Measurements from ENCODE around the gene SLC25A51.
A peak's percentile ranks its signal among the peaks of the same experiment; 100 is the strongest.
"Not testable (repeated sequence)": the region's sequence is repeated elsewhere in the genome, so short reads cannot be mapped to it uniquely, and the experiment has no call there.

Gene SLC25A51

DNA sequence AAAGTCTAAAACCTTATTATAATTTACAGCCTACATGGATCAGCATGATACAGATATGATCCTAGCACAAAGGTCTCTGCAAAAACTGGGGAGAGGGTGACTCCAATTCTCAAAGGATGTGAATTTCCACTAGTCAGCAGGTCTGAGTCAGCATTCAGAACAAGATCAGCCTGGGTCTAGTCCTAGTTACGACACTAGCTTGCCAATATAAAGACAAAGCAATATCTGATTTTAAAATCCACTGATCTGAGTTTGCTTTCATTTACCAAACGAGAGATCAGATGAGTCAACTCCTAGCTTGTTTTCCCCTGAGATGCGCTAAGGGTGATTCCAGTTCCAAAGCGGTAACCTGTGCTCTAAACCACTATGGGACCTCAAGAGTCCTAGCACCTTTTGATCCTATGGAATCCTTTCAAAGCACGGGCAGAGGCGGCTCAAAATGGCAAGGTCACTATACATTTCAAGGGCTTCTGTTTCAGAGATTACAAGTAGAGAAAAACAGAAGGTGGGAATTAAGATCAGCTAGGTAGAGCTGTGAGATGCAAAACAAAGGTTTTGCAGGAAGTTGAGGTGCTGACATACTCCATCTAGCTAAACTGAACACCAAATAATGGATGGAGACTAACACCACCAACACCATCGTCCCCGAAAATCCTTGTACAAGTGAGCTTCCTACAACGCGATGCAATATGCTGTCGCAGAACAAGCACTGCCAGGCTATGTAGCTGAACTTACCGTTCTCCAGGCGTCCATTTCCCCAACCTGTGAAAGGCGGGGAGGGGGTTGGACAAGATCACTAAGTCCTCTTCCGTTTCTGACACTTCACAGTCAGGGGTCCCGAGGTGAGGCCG is 906 bp downstream of the SLC25A51 start:
- DNase-seq, result no peak

DNA sequence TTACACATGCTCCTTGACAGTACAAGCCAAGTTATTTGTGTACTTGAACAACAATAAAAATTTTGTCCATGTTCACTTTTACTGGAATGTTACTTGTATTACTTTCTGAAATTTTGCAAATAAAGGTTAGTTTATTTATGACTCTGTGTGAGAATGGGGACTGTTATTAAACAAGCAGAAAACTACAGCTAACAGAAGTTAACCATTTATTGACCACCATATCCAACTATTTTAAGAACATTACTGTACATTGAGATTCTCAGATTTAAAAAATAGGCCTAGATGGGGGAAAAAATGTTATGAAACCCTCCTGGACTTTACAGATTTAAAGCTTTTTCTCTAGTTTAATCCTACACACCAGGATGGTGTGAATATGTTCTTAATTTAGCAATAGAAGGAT is 1.8 kb downstream of the SLC25A51 start:
- DNase-seq, result no peak

DNA sequence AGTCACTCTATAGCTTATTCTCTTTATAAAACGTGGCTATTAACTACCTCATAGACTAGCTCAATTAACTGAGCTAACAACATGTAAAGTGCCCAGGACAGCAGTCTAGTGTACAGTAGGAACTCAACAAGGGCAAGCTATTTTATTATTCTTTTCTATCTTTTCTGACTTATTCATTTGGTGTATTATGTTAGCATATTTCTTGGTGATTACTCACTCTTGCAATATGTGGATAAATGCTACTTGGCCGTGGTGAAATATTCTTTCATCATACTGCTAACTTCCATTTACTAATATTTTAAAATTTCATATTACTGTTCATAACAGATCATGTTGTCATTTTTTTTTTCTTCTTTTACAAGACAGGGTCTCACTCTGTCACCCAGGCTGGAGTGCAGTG is 4.9 kb downstream of the SLC25A51 start:
- no peak for DNase-seq

DNA sequence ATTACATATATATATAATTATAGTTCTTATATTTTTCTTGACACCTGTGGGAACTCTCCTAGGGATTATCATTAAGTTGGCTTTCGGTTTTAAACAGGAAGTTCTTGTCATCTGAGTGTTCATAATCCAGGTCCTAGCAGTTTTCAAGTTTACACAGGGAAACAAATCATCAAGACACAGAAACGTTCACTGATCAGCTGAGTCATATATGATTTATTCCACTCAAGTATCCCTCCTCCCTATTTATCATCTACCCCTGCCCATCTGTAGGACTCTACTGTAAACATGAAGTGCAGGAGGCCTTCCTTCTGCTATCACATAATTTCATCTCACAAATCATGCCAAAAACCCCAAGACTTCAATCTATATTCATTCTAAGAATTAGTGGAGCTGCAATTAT is 6.3 kb downstream of the SLC25A51 start:
- no peak for DNase-seq

DNA sequence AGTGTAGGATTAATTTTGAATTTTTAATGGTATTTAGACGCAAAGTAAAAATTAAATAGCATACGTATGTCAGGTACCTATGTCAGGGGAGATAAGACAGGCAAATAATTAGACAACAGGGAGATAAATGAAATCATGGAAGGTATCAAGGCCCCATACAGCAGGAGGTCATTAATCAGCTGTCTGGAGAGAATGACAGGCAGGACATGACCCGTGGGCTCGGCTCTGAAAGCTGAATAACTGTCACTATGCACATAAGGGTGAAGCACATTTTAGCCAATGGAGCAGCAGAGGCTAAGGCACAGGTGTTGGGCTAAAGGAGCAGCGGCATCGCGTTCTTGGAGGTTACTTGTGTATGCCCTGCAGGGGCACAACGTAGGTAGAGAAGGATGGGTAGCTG is 11.9 kb downstream of the SLC25A51 start:
- no peak for DNase-seq

DNA sequence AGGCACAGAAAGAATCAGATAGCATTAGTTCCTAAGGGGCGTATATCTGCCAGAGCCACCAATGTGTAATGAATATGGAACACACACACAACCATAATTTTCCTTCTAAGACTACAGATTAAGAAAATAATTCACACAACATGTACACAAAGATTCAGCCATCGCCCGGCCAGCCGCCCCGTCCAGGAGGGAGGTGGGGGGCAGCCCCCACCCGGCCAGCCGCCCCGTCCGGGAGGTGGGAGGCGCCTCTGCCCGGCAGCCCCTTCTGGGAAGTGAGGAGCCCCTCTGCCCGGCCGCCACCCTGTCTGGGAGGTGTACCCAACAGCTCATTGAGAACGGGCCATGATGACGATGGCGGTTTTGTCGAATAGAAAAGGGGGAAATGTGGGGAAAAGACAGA is 12.9 kb downstream of the SLC25A51 start:
- not testable (repeated sequence) for DNase-seq

DNA sequence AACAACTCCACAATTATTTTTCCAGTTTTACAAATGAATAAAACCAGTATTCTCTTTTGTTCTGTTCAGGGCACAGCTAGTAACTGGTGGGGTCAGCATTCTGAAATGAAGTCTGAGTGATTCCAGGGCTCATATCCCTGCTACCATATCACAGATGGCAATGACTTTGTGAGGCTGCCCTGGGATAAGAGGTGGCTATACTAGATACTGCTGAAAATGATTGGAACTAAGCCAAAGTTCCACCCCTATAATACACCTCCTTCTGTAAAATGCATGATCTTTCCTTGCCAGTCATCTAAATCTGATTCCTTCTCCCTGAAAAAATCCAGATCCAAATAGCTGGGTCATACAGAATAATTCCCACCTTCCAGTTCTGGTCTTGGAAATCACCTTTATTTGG is 14.4 kb downstream of the SLC25A51 start:
- no peak for DNase-seq

DNA sequence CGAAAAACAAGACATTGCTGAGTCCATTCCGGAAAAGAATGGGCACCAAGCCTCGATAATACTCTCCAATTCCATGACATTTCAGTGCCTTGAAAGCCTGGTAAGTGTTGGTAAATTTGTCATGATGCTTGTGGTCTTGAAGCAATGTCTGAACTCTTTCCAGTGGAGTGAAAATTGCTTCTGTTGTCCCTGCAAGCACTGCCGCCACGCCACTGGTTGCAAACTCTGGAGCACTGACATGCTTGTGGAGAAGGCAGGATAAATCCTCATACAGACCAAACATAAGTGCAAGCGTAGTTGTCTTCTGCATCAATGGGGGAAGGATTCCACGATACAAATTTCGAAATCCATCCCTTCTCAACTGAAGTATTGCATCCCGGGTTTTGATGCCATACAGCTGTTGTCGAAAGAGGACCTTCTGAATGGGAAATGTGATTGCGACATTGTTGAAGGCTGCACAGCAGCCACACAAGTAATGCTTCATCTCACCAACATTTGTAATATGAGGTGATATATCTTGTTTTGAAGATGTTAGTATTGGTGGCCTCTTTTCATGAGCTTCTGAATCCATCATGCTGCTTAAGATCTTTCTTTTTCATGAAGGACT is 15.8 kb downstream of the SLC25A51 start:
- DNase-seq, result not testable (repeated sequence)

DNA sequence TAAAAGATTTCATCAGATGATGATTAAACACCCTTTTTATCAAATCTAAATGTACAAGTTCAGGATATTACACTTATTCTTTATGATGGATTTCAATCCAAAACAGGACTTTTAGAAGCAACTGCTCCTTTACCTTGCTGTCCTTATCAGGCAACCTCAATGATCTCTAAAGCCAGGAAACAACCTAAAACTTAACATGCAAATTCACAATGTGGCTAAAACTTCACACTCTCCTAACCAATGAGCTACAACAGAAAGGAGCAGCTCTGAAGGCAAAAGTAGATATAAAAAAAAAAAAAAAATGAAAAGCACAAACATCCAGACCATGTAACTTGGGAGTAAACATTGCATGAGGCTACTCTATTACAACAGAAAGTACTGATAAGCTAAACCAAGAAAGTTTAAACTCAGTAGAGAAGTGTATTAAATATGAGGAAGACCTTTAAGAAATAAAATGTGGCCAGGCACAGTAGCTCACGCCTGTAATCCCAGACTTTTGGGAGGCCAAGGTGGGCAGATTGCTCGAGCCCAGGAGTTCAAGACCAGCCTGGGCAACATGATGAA is 22.9 kb downstream of the SLC25A51 start:
- no peak for DNase-seq

DNA sequence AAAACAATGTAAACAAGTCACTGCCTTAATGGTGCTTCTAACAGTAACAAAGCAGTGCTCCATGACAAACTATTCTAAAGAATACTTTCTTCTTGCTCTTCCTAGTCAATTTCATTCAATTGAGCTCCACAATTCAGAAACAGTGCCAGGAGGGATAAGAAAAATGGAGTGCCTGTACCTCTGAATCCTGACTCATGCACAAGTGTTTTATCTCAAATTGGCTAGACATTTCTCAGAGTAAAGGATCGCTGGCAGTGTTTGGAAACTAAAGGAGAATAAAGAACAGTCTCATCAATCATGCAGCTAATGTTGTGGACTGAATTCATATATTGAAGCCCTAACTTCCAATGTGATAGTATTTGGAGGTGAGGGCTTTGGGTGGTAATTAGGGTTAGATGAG is 27.6 kb downstream of the SLC25A51 start:
- DNase-seq, result no peak

DNA sequence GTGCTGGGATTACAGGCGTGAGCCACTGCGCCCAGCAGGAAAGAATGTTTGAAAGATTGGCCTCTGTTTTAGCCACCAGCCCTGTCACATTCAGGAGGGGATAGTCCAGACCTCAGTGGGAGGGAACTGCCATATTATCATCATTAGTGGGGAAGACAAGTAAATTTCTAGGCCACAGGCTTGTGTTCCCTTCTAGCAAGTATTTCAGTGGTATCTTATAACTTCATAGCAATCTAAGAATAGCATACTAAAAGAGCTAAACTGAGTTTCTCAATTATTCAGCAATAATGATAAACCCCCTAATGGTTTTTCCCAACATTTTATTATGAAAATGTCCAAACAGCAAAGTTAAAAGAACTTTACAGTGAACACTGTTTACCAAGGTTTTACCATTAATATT is 30.0 kb downstream of the SLC25A51 start:
- DNase-seq, result no peak

DNA sequence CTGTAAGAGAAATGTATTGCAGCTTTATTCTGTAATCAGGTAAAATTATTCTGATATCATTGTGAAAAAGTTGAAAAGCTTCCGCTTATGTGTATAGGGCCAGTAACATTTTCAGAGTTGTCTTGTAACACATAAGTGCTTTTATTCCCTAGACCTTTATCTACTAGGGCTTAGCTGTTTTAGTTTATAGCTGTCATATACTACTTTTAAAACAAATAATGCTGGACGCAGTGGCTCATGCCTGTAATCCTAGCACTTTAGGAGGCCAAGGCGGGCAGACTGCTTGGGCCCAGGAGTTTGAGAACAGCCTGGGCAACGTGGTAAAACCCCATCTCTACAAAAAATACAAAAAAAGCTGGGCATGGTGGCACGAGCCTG is 33.1 kb downstream of the SLC25A51 start:
- no peak for DNase-seq

DNA sequence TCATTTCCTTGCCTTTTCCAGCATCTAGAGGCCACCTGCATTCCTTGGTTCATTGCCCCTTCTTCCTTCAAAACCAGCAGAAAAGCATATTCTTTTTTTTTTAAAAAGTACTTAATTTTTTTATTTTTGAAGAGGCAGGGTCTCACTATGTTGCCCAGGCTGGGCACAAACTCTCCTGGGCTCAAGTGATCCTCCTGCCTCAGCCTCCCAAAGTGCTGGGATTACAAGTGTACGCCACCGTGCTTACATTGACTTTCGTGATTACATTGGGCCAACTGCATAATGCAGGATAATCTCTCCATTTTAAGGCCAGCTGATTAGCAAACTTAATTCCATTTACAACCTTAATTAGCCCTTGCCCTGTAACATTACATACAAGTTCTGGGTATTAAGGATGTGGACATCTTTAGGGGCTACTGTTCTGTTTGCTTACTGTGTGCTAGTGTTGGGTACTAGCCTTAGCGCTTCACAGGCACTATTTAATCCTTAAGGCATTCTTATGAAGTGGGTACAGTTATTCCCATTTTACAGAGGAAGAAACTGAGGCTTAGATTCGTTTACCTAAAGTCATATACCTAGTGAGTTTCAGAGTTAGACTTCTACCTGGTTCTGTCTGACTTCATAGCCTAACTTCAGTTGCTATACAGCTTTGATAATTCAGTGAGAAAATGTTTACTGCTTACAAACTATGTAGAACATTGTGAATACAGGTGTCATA is 33.7 kb downstream of the SLC25A51 start:
- no peak for DNase-seq

DNA sequence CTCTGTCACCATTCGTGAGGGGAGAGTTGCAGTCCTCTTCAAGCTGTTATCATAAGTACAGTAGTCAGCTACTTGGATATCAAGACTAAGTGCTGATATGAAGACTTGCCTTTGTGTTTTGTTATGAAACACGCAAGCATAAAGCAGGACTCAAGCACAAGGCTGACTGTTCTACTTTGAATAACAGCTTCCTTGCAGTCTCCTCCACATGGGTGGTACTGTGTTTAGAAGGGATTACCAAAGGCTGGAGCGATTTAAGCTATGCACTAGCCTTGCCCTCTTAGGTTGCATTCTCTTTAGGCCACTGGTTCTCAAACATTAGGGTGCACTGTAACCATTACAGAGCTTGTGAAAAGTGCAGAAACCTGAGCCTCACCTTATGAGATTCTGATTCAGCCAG is 41.4 kb downstream of the SLC25A51 start:
- no peak for DNase-seq

DNA sequence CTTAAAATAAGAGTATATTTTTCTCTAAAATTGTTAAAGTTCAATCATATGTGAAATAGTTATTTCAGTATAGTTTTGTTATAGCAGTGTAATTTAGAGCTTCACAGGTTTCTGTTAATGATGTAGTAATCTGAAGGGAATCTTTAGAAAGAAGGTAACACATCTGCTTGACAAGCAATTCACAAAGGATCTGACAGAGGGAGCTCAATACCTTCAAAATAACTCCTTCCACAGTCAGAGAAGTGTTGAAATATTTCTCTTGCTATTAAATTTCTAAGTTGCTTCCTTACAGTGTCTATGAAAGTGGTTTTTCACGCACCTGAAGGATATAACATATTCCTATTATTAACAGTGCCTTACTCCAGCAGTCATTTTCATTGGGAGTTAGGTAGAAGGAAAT is 44.9 kb downstream of the SLC25A51 start:
- no peak for DNase-seq

DNA sequence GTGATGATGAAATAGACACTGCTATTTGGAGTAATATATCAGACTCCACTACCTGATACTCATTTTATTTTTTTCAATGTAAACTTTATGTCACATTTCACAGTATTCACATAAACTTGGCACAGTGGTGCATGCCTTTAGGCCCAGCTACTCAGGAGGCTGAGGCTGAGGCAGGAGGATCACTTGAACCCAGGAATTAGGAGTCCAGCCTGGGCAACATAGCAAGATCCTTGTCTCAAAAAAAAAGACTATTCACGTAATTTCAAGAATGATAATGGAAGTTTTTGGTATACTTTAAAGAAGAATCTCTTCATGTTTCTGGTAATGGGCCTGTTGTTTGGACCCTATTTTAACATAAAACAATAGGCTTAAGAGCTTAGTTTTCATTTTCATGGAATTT is 47.4 kb downstream of the SLC25A51 start:
- DNase-seq, result no peak

DNA sequence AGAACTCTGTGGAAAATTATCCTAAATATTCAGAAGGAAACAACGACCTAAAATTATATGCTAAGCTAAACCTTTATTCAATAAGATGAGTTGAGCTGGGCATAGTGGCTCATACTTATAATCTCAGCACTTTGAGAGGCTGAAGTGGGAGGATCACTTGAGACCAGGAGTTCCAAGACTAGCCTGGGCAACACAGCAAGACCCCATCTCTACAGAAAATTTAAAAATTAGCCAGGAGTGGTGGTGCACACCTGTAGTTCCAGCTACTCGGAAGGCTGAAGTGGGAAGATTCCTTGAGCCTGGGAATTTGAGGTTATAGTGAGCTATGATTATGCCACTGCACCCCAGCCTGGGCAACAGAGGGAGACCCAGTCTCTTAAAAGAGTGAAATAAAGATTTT is 51.7 kb downstream of the SLC25A51 start:
- DNase-seq, result no peak

DNA sequence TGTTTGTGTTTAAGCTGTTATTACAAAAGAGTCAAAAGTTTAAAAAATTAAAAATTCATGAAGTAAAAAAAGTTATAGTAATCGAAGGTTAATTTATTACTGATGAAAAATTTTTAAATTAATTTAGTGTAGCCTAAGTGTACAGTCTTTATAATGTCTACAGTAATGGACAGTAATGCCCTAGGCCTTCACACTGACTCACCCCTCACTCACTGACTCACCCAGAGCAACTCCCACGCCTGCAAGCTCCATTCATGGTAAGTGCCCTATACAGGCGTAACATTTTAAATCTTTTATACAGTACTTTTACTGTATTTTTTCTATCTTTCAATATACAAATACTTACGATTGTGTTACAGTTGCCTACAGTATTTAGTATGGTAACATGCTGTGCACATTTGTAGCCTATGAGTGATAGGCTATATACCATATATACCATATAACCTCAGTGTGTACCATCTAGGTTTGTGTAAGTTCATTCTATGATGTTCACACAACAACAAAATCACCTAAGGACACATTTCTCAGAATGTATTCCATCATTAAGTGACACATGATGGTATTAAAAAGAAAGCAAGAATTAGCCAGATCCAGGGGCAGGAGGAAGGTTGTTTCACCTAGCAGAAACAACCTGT is 63.2 kb downstream of the SLC25A51 start:
- DNase-seq, result peak; percentile 49

DNA sequence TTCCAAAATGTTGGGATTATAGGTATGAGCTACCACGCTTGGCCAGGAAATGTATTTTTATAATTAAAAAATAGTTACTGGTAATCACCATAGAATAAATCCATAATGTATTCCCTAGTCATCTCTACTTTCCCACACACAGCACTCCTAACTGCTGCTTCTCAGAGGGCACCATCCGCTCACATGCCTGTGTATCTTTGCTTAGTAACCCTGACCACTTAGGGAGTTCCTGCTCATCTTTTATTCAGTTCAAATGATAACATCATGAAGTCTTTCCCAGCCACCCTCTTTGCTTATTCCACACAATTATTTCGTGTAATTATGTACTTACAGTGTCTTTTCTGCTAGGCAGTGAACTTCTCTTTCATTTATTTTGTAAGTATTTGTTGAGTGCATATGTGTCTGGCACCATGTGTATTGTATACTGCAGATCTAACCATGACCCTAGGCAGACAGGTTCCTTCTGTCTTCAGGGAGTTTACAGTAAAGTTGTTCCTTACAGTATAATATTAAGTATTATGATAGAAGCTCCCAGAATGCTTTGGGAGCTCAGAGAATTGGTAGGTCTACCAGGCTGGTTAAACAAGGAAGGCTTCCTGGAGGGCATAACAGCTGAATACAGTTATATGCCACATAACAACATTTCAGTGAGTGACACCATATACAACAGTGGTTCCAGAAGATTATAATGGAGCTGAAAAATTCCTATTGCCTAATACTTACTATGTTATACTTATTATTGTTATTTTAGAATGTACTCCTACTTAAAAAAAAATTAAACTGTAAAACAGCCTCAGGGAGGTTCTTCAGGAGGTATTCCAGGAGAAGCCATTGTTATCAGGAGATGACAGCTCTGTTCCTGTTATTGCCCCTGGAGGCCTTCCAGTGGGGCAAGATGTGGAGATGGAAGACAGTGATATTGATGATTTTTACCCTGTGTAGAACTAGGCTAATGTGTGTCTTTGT is 64.1 kb downstream of the SLC25A51 start:
- DNase-seq, result no peak

Measured in amniotic stem cell (primary cell).